ENCODE measurements around the gene PSME3IP1. TPM values are rescaled to one million over a fixed set of nuclear protein-coding genes. Genes with fewer than 3 reads are reported as not detected.

The PSME3IP1 gene
- total RNA-seq, 1 experiment from 2014 or later: 104 TPM

- TF ChIP-seq ZNF281 (CRISPR knock-in tag; IDR thresholded peaks at IDR 0.05) (no peak), CDX4 (CRISPR knock-in tag; IDR thresholded peaks at IDR 0.05; ENCODE audit: borderline replicate concordance) (no peak), NFATC4 (CRISPR knock-in tag; IDR thresholded peaks at IDR 0.05) (no peak), IRF2 (CRISPR knock-in tag; IDR thresholded peaks at IDR 0.05; ENCODE audit: borderline replicate concordance, low read depth) (no peak), HMGA2 (CRISPR knock-in tag; IDR thresholded peaks at IDR 0.05) (no peak), SOX15 (CRISPR knock-in tag; IDR thresholded peaks at IDR 0.05) (no peak), FOXP4 (CRISPR knock-in tag; IDR thresholded peaks at IDR 0.05) (no peak), ZNF416 (CRISPR knock-in tag; IDR thresholded peaks at IDR 0.05) (no peak), SMAD3 (CRISPR knock-in tag; IDR thresholded peaks at IDR 0.05; ENCODE audit: borderline replicate concordance) (no peak), ZNF121 (CRISPR knock-in tag; IDR thresholded peaks at IDR 0.05) (no peak), JAZF1 (CRISPR knock-in tag; IDR thresholded peaks at IDR 0.05) (no peak)
- TF ChIP-seq, protein P1, sequence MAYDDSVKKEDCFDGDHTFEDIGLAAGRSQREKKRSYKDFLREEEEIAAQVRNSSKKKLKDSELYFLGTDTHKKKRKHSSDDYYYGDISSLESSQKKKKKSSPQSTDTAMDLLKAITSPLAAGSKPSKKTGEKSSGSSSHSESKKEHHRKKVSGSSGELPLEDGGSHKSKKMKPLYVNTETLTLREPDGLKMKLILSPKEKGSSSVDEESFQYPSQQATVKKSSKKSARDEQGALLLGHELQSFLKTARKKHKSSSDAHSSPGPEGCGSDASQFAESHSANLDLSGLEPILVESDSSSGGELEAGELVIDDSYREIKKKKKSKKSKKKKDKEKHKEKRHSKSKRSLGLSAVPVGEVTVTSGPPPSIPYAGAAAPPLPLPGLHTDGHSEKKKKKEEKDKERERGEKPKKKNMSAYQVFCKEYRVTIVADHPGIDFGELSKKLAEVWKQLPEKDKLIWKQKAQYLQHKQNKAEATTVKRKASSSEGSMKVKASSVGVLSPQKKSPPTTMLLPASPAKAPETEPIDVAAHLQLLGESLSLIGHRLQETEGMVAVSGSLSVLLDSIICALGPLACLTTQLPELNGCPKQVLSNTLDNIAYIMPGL (CRISPR knock-in tag; IDR thresholded peaks at IDR 0.05): no peak
- TF ChIP-seq, protein P2, sequence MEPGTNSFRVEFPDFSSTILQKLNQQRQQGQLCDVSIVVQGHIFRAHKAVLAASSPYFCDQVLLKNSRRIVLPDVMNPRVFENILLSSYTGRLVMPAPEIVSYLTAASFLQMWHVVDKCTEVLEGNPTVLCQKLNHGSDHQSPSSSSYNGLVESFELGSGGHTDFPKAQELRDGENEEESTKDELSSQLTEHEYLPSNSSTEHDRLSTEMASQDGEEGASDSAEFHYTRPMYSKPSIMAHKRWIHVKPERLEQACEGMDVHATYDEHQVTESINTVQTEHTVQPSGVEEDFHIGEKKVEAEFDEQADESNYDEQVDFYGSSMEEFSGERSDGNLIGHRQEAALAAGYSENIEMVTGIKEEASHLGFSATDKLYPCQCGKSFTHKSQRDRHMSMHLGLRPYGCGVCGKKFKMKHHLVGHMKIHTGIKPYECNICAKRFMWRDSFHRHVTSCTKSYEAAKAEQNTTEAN (CRISPR knock-in tag; IDR thresholded peaks at IDR 0.05): no peak
These were observed 37.2 kb upstream of the PSME3IP1 start (continued) for GRCh38 chr16:57223057-57223456.

- peaks cover 63% of the 10 kb centered on the region for H3K36me3 Mint-ChIP-seq
- H3K27me3 Mint-ChIP-seq (ENCODE audit: low read depth): no peaks in the 10 kb centered on the region
- no peak overlapping the region for H3K27ac Mint-ChIP-seq
- H3K4me1 Mint-ChIP-seq: no peaks in the 10 kb centered on the region
- ChIA-PET POLR2A (no interaction called here), CTCF (no interaction called here)
- DNase-seq (ENCODE audit: low spot score) (no peak), ATAC-seq (no peak)
- no peak overlapping the region for H3K4me3 Mint-ChIP-seq
- no peaks in the 10 kb centered on the region for H3K9me3 Mint-ChIP-seq
- TF ChIP-seq ATF2 (CRISPR knock-in tag; IDR thresholded peaks at IDR 0.05; ENCODE audit: borderline replicate concordance, low read depth): no peak
- TF ChIP-seq ATF3 (CRISPR knock-in tag; conservative IDR thresholded peaks at IDR 0.05): no peak
- no peak for TF ChIP-seq TEAD1 (CRISPR knock-in tag; IDR thresholded peaks at IDR 0.05)
- TF ChIP-seq FOXP1 (CRISPR knock-in tag; IDR thresholded peaks at IDR 0.05; ENCODE audit: borderline replicate concordance): no peak
- TF ChIP-seq MYBL2 (CRISPR knock-in tag; IDR thresholded peaks at IDR 0.05): no peak
- no peak for TF ChIP-seq RELA (CRISPR knock-in tag; IDR thresholded peaks at IDR 0.05; ENCODE audit: borderline replicate concordance)
- TF ChIP-seq TCF7 (CRISPR knock-in tag; IDR thresholded peaks at IDR 0.05; ENCODE audit: low read depth): no peak
- no peak for TF ChIP-seq CTCF (IDR thresholded peaks at IDR 0.05)
- no peak for TF ChIP-seq E2F4 (CRISPR knock-in tag; IDR thresholded peaks at IDR 0.05; ENCODE audit: borderline replicate concordance, low read depth)
These were observed 31.1 kb upstream of the PSME3IP1 start for GRCh38 chr16:57216968-57217367.
